Activated CD4-positive, alpha-beta memory T cell treated with anti-CD3 and anti-CD28 coated beads, Interleukin-2, amount 10 ng/mL, durations not matched to agents 7 days and 5 days (primary cell): Measurements from ENCODE around the gene CFAP107. TPM values are rescaled to one million over a fixed set of nuclear protein-coding genes. Genes with fewer than 3 reads are reported as not detected.
"Not testable (repeated sequence)": the region's sequence is repeated elsewhere in the genome, so short reads cannot be mapped to it uniquely, and the experiment has no call there.

Source experiments
- CTCF ChIA-PET: fragments of 350-600 bp; sonication (Branson Sonifier 250); formaldehyde crosslinking; loops from one replicate; lab custom pipeline; 2021; ENCODE audit warnings: antibody characterized with exemption, inconsistent platforms; lab: Charles Lee
- POLR2A ChIA-PET: fragments of 350-600 bp; sonication (Branson Sonifier 250); formaldehyde crosslinking; loops from one replicate; lab custom pipeline; 2021; ENCODE audit warnings: antibody characterized with exemption; lab: Charles Lee
- DNase-seq: peaks from one replicate; pipeline ENCODE4 v3.0.0-alpha.2; 2020
- H3K27ac Mint-ChIP-seq: one replicate; pipeline ENCODE4 v1.8.0; 2021; ENCODE audit warnings: mild to moderate bottlenecking, mixed read lengths
- H3K27me3 Mint-ChIP-seq: one replicate; pipeline ENCODE4 v1.8.0; 2021; ENCODE audit warnings: mixed read lengths
- H3K36me3 Mint-ChIP-seq: one replicate; pipeline ENCODE4 v1.8.0; 2021; ENCODE audit warnings: low read depth, mixed read lengths
- H3K4me1 Mint-ChIP-seq: one replicate; pipeline ENCODE4 v1.8.0; 2021; ENCODE audit warnings: mixed read lengths
- H3K4me3 Mint-ChIP-seq: one replicate; pipeline ENCODE4 v1.8.0; 2021; ENCODE audit warnings: mild to moderate bottlenecking, mixed read lengths
- H3K9me3 Mint-ChIP-seq: one replicate; pipeline ENCODE4 v1.8.0; 2021; ENCODE audit warnings: mixed read lengths
- total RNA-seq, 2 experiments: library from RNA; stranded (reverse); gene quantifications; one replicate each; pipeline ENCODE4 v1.2.3, GENCODE V29; 2021

The CFAP107 gene
- total RNA-seq, 2 experiments from 2014 or later: not detected

DNA sequence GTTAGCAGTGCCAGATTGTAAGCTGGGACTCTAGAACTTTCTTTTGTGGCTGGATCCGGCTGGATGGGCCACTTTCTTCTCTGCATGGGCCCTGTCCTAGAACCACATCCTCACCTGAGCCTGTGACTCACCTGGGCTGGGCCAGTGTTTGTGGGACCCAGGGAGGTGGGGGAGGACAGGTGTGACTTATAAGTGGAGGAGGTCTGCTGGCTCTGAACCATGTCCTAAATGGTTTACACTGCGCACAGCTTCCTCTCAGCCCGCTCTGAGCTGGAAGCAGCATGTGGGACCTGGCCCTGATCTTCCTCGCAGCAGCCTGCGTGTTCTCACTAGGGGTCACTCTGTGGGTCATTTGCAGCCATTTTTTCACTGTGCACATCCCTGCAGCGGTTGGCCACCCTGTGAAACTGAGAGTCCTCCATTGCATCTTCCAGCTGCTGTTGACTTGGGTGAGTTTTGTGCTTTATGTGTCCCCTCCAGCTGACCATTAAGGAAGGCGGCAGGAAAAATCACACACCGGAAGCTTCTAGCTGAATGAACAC lies 30.0 kb upstream of the CFAP107 start, which contains the start of gene AADACL3:
TSS of gene AADACL3 (plus strand) at position 215 of the 542 bp plus-strand sequence. CDS start at position 282, 67 bp downstream.
- no peak within 1 kb of the TSS for H3K4me3 Mint-ChIP-seq
- ChIA-PET CTCF (no interaction called here), POLR2A (no interaction called here)
- peaks cover 18% of the 10 kb centered on the region for H3K27me3 Mint-ChIP-seq
- H3K36me3 Mint-ChIP-seq: no peaks in the 10 kb centered on the region
- DNase-seq: no peak
- no peaks in the 10 kb centered on the region for H3K4me1 Mint-ChIP-seq
- no peak within 1 kb of the TSS for H3K27ac Mint-ChIP-seq
- no peaks in the 10 kb centered on the region for H3K9me3 Mint-ChIP-seq

DNA sequence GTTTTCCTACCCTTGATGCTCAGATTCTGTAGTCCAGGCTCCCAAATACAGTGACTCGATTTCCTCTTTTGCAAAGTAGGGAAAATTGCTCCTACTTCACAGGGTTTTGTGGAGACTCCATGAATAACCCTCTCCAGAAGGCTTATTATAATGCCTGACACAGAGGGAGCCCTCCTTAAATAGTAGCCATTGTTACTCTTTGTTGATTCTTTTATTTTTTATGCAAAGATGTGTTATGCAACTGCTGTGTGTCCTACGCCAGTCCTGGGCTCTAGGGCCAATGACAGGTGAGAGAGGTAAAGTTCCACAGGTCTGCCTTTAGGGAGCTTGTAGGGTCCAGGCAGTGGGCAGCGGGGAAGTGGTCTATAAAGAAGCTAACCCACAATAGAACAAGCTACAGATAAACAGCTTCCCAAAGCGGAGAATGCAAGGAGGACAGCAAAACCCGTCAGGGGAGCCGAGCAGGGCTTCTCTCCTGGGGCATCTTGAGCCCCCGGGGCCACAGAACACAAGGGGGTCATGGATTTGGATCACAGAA lies 28.6 kb upstream of the CFAP107 start:
- no peaks in the 10 kb centered on the region for H3K4me1 Mint-ChIP-seq

GRCh38 chr1:12722626-12723025 lies 23.4 kb upstream of the CFAP107 start:
- CTCF ChIA-PET: no interaction called here
- H3K4me1 Mint-ChIP-seq: no peaks in the 10 kb centered on the region
- H3K4me3 Mint-ChIP-seq: no peak overlapping the region
- POLR2A ChIA-PET: no interaction called here
- H3K36me3 Mint-ChIP-seq: no peaks in the 10 kb centered on the region
- no peaks in the 10 kb centered on the region for H3K9me3 Mint-ChIP-seq
- peaks cover 5% of the 10 kb centered on the region for H3K27me3 Mint-ChIP-seq
- no peak overlapping the region for H3K27ac Mint-ChIP-seq
- DNase-seq: no peak

More for the DNA sequence above, 28.6 kb upstream of the CFAP107 start:
- Mint-ChIP-seq H3K27me3 (peaks cover 6% of the 10 kb centered on the region), H3K9me3 (no peaks in the 10 kb centered on the region), H3K27ac (no peak overlapping the region), H3K36me3 (no peaks in the 10 kb centered on the region), H3K4me3 (no peak overlapping the region)
- ChIA-PET CTCF (no interaction called here), POLR2A (no interaction called here)
- no peak for DNase-seq

DNA sequence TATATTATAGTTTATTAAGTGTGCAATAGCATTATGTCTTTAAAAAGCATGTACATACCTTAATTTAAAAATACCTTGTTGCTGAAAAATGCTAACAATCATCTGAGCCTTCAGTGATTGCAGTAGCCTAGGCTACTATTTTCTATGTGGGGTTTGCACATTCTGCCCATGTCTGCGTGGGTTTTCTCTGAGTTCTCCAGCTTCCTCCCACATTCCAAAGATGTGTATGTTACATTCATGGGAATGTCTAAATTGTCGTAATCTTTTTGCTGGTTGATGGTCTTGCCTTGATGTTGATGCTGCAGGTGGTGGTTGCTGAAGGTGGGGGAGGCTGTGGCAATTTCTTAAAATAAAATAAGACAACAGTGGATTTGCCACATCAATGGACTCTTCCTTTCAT lies 17.6 kb upstream of the CFAP107 start:
- H3K36me3 Mint-ChIP-seq: no peaks in the 10 kb centered on the region
- H3K4me1 Mint-ChIP-seq: no peaks in the 10 kb centered on the region
- H3K9me3 Mint-ChIP-seq: no peaks in the 10 kb centered on the region
- peaks cover 30% of the 10 kb centered on the region for H3K27me3 Mint-ChIP-seq
- CTCF ChIA-PET: no interaction called here
- no peak for DNase-seq
- POLR2A ChIA-PET: no interaction called here
- no peak overlapping the region for H3K27ac Mint-ChIP-seq
- H3K4me3 Mint-ChIP-seq: no peak overlapping the region

DNA sequence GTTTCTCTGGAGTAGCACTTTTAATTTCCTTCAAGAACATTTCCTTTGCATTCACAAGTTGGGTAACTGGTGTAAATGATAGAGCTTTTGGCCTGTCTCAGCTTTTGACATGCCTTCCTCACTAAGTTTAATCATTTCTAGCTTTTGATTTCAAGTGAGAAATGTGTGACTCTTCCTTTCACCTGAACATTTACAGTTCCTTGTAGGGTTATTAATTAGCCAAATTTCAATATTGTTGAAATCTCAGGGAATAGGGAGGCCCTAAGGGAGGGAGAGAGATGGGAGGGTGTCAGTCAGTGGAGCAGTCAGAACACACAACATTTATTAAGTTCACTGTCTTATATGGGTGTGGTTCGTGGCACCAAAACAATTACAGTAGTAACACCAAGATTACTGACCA lies 15.8 kb upstream of the CFAP107 start:
- H3K27me3 Mint-ChIP-seq: peaks cover 42% of the 10 kb centered on the region
- ChIA-PET CTCF (no interaction called here), POLR2A (no interaction called here)
- no peak for DNase-seq
- H3K9me3 Mint-ChIP-seq: no peaks in the 10 kb centered on the region
- H3K36me3 Mint-ChIP-seq: no peaks in the 10 kb centered on the region
- no peaks in the 10 kb centered on the region for H3K4me1 Mint-ChIP-seq
- no peak overlapping the region for H3K4me3 Mint-ChIP-seq
- no peak overlapping the region for H3K27ac Mint-ChIP-seq

- H3K9me3 Mint-ChIP-seq, H3K27ac Mint-ChIP-seq, H3K4me3 Mint-ChIP-seq, H3K36me3 Mint-ChIP-seq, POLR2A ChIA-PET, CTCF ChIA-PET, H3K4me1 Mint-ChIP-seq, DNase-seq: not testable (repeated sequence)
- peaks cover 47% of the 10 kb centered on the region for H3K27me3 Mint-ChIP-seq
Observed at GRCh38 chr1:12731084-12731483, 14.9 kb upstream of the CFAP107 start.

- CTCF ChIA-PET: no interaction called here
- peaks cover 4% of the 10 kb centered on the region for H3K9me3 Mint-ChIP-seq
- H3K27ac Mint-ChIP-seq: no peak overlapping the region
- no peak overlapping the region for H3K4me3 Mint-ChIP-seq
- no peak for DNase-seq
- H3K27me3 Mint-ChIP-seq: peaks cover 48% of the 10 kb centered on the region
- H3K4me1 Mint-ChIP-seq: no peaks in the 10 kb centered on the region
- H3K36me3 Mint-ChIP-seq: no peaks in the 10 kb centered on the region
- POLR2A ChIA-PET: no interaction called here
Observed at GRCh38 chr1:12734651-12735050, 11.3 kb upstream of the CFAP107 start.

DNA sequence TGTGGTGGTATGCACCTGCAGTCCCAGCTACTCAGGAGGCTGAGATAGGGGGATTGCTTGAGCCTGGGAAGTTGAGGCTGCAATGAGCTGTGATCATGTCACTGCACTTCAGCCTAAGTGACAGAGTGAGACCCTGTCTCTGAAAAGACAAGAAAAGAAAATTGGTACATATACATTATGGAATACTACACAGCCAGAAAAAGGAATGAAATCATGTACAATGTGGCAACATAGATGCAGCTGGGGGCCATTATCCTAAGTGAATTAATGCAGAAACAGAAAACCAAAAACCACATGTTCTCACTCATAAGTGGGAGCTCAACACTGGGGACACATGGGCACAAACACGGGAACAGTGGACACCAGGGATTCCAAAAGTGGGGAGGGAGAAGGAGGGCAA lies 7.1 kb upstream of the CFAP107 start:
- Mint-ChIP-seq H3K4me3 (no peak overlapping the region), H3K27ac (no peak overlapping the region), H3K4me1 (no peaks in the 10 kb centered on the region), H3K36me3 (no peaks in the 10 kb centered on the region), H3K27me3 (peaks cover 31% of the 10 kb centered on the region), H3K9me3 (peaks cover 4% of the 10 kb centered on the region)
- CTCF ChIA-PET: no interaction called here
- POLR2A ChIA-PET: no interaction called here
- DNase-seq: no peak

- H3K27ac Mint-ChIP-seq: no peak overlapping the region
- ChIA-PET CTCF (no interaction called here), POLR2A (no interaction called here)
- H3K9me3 Mint-ChIP-seq: peaks cover 4% of the 10 kb centered on the region
- H3K4me3 Mint-ChIP-seq: no peak overlapping the region
- H3K27me3 Mint-ChIP-seq: peaks cover 25% of the 10 kb centered on the region
- H3K36me3 Mint-ChIP-seq: no peaks in the 10 kb centered on the region
- DNase-seq: no peak
- no peaks in the 10 kb centered on the region for H3K4me1 Mint-ChIP-seq
Observed at GRCh38 chr1:12739613-12740012, 6.4 kb upstream of the CFAP107 start.

DNA sequence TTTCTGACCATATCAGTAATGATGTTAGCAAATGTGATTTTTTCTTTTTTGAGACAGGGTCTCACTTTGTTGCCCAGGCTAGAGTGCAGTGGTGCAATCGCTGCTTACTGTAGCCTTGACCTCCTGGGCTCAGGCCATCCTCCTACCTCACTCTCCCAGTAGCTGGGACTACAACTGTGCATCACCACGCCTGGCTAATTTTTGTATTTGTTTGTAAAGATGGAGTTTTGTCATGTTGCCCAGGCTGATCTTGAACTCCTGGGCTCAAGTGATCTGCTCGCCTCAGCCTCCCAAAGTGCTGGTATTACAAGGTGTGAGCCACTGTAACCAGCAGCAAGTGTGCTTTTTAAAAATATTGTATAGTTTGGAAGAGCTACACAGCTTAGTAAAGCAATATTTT lies 4.1 kb upstream of the CFAP107 start:
- POLR2A ChIA-PET: no interaction called here
- Mint-ChIP-seq H3K4me3 (no peak overlapping the region), H3K27ac (no peak overlapping the region), H3K4me1 (peaks cover 8% of the 10 kb centered on the region), H3K27me3 (peaks cover 18% of the 10 kb centered on the region), H3K9me3 (no peaks in the 10 kb centered on the region), H3K36me3 (no peaks in the 10 kb centered on the region)
- CTCF ChIA-PET: no interaction called here
- no peak for DNase-seq

- H3K9me3 Mint-ChIP-seq: peaks cover 10% of the 10 kb centered on the region
- peaks cover 8% of the 10 kb centered on the region for H3K4me1 Mint-ChIP-seq
- H3K4me3 Mint-ChIP-seq: no peak overlapping the region
- no peak overlapping the region for H3K27ac Mint-ChIP-seq
- H3K27me3 Mint-ChIP-seq: peaks cover 21% of the 10 kb centered on the region
- CTCF ChIA-PET: no interaction called here
- POLR2A ChIA-PET: no interaction called here
- DNase-seq: no peak
- H3K36me3 Mint-ChIP-seq: no peaks in the 10 kb centered on the region
Observed at GRCh38 chr1:12745126-12745991, 641 bp upstream of the CFAP107 start.

- peaks cover 12% of the 10 kb centered on the region for H3K9me3 Mint-ChIP-seq
- ChIA-PET CTCF (no interaction called here), POLR2A (no interaction called here)
- no peak overlapping the region for H3K27ac Mint-ChIP-seq
- DNase-seq: no peak
- H3K4me1 Mint-ChIP-seq: peaks cover 8% of the 10 kb centered on the region
- no peaks in the 10 kb centered on the region for H3K36me3 Mint-ChIP-seq
- no peak overlapping the region for H3K4me3 Mint-ChIP-seq
- peaks cover 28% of the 10 kb centered on the region for H3K27me3 Mint-ChIP-seq
Observed at GRCh38 chr1:12748778-12749355, 2.9 kb downstream of the CFAP107 start.

DNA sequence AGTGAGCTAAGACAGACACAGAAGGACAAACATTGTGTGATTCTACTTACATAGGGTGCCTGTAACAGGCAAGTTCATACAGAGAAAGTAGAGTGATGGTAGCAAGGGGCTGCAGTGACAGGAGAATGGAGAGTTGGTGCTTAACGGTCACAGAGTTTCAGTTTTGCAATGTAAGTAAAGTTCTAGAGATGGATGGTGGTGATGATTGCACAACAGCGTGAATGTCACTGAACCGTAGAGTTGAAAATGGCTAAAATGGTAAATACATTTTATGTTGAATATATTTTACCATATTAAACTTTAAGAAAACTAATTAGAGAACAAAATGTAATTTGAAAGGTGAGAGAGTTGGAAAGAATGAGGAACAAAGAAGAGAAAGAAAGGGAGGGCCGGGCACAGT lies 8.7 kb downstream of the CFAP107 start:
- Mint-ChIP-seq H3K9me3 (peaks cover 4% of the 10 kb centered on the region), H3K27ac (no peak overlapping the region), H3K4me3 (no peak overlapping the region), H3K36me3 (no peaks in the 10 kb centered on the region), H3K27me3 (peaks cover 29% of the 10 kb centered on the region), H3K4me1 (no peaks in the 10 kb centered on the region)
- CTCF ChIA-PET: no interaction called here
- POLR2A ChIA-PET: no interaction called here
- DNase-seq: no peak
